Activated naive CD4-positive, alpha-beta T cell treated with Interleukin-2 at 50 U/mL for 16 hours (primary cell): ENCODE data around the gene UBASH3A.
A peak's percentile ranks its signal among the peaks of the same experiment; 100 is the strongest.
"Not testable (repeated sequence)": the region's sequence is repeated elsewhere in the genome, so short reads cannot be mapped to it uniquely, and the experiment has no call there.

ENCODE experiments used
- DNase-seq: peaks from one replicate; pipeline ENCODE4 v3.0.0-alpha.2; 2020

UBASH3A gene

DNA sequence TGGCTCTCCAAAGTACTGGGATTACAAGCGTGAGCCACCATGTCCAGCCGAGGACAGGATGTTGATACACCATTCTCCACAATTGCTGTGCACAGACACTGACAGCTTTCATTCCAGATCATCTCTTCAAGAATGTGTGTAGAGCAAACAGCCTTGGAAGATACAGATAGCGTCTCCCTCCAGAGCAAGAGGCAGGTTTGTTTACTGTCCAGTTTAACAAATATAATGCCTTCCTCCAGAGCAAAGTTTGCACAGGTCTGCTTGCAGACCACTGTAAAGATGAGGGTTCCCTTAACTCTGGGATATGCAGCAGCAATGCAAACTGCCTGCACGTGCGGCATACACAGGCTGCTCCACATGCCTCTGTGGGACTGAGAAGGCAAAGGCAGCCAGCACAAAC lies 12.4 kb upstream of the UBASH3A start:
- no peak for DNase-seq

DNA sequence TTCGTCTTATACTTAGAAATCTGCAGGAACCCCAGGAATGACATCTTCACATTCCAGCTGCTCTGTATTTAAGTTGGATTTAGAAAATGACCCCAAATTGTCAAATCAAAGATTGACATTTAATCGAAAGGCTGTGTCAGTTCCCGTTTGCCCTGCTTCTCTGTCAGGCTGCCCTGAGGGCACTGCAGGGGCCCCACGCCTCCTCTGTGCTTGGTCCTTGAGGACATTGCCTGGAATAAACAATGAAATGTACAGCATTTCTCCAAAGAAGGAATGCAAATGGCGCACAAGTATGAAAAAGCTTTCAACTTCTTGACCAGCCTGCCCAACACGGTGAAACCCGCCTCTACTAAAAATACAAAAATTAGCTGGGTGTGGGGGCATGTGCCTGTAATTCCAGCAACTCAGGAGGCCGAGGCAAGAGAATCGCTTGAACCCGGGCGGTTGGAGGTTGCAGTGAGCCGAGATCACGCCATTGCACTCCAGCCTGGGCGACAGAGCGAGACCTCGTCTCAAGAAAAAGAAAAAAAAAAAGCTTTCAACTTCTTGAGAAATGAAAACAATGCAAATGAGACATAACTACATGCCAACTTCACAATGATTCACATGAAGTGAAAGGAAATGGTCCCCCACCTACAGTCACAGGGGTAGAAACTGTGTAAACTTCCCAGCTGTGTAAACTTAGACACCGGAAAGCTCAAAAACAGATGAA lies 10.8 kb upstream of the UBASH3A start:
- no peak for DNase-seq

DNA sequence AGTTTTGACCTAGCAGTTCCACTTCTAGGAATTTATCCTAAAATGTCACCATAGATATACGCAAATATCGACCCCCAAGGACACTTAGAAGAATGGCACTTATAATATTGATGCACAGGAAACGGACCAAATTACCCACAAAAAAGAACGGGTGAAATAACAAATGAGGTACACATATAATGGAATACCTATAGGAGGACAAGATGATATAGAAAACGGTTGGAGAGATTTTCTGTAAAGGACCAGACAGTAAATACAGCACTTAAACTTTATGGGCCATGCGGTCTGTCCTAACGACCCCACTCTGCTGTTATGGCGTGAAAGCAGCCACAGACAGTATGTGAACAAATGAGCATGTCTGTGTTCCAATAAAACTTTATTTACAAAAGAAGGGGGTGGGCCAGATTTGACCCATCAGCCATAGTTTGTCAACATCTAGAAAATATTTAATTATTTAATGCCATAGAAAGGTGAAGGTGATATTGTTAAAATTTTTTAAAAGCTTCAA lies 10.2 kb upstream of the UBASH3A start:
- no peak for DNase-seq

DNA sequence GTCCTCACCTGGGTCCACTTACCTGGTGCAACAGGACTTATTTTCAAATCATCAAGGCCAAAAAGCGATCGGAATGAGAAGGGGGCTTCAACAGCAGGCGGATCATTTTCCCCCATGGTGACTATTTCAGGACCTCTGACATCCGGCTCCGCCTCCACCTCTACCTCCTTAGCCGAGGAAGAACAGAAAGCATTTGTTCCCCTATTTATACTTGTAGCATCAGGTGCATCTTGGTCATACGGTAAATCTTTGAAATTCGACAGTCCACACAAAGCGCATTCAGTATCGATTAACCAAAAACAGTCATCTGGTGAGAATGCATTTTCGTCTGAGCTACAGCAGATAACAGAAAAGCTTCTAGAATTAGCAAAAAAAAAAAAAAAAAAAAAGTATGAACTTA lies 8.4 kb upstream of the UBASH3A start:
- no peak for DNase-seq

DNA sequence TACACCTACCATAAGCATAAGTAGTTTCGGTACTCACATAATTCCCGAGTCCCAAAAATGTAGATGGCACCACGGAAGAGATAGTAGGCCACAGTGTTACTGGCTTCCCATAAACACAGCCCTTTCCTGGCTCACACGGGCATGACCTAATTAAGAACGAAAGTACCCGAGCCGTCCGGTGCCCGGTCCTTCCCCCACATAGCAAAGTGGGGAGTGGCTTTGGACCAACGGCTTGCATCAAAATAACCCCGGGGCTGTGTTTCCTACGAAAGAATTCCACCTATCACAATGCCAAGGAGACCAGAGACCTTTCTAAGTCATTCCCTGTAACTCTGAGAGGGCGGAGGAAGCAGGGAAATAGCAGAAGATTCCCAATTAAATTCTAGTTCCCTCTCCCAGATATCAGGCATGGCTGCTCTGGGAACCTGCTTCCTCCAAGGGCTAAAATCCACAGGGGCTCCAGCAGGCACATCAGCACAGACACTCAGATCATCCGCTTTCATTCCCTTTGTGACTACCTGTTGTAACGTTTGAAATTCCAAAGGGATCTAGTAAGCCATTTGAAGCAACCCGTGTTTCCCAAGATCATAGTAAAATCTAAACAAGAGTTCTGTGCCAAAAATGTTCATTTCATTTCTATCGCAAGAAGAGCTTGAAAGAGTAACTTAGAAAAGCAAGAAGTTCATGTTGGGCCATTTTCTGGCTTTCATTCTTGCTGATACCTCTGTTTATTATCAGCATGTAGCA lies 7.6 kb upstream of the UBASH3A start, which contains the start of gene TMPRSS3:
Gene TMPRSS3 (minus strand): TSS at position 148 of the 747 bp plus-strand sequence. CDS start 635 bp downstream, outside the sequence.
- DNase-seq: no peak

DNA sequence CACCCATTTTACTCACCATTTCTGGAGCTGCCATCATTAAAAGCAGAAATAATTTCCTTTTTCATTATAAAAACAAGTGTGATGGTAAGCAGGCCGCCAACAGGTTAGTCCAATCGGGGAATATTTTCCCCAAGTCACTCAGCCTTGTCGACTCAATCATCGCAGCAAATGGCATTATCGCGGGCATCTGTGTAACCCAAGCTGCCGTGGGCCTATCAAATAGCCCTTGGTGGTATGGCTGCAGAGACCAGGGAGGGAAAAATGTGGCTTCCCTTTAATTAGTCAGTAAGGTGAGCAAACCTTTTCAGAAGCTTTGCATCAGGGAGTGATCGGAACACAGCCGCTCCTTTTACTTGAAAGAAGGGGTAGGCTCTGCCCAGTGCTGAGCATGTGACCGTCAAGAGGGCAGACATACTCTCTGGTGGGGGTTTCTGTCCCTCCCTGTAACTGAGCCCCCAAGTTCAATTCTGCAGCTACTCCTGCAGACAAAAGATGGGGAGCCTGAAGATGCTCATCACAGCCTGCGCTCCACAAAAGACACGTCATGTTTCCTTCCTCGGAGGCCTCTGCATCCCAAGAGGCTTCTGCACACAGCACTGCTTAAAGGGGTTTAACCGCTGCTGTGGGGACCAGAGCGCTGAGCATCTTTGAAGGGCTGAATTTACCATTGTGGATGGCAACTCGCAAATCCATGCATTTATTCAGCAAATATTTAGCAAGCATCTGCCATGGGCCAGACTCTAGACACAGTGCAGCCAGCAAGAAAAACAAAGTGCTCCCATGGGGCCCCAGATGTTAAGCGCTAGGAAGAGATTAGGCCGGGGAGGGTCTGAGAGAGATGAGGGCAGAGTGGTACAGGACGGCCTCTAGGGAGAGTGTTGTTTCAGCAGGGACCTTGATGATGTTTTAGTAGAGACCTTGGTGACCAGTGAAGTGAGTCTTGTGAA lies 6.6 kb upstream of the UBASH3A start:
- DNase-seq: no peak

DNA sequence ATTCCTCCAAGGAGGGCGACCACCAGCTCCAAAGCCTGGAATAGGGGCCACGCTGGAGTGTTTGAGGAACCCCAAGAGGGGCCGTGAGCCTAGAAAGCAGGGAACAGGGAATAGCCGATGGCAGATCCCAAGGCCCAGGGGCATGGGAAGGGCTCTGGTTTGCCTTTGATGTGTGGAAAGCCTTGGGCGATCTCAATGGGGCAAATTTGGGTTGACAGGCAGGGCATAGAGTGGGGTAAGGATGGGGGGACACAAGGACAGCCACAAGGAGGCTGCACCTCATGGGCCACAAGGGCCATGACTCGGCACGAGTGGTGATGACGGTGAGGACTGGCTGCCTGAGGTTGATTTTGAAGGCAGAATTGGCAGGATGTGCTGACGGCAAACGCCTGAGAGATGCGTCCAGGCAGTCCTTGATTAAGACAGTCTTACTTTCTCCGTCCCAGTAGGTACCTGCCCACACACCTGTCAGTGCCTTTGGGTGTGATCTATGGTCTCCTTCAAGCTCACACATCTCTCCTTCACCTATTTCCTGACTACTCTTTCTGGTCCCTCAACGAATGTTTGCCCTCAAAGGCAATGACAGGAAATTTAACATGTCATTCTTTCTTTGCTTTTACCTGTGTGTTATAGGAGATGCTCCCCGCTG lies 5.8 kb upstream of the UBASH3A start:
- DNase-seq: no peak

DNA sequence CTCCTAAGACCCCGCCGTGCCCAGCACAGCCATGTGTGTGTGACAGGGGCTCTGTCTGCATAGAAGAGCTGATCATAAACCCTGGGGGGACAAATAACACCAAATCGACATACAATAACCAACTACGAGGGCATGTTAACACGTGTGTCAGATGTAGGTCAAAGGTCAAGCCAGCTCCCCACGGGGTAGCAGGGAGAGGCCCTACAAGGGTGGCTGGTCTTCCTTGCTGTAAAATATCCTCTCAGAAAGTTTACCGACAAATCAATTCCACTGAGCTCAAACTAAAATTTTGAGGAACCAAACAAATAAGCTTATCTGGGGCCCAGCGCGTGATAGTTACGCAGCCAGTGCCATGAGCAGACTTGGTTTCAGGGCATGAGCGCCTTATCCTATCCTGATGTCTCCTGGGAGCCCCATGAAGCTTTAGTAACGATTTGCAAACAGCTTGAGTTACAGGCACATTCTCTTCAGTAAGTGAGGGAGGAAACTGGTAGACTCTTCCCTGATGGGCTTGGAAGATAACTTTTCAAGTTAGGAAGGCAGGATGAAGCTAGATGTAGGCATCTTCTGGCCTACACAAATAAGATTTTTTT lies 5.2 kb upstream of the UBASH3A start:
- no peak for DNase-seq

DNA sequence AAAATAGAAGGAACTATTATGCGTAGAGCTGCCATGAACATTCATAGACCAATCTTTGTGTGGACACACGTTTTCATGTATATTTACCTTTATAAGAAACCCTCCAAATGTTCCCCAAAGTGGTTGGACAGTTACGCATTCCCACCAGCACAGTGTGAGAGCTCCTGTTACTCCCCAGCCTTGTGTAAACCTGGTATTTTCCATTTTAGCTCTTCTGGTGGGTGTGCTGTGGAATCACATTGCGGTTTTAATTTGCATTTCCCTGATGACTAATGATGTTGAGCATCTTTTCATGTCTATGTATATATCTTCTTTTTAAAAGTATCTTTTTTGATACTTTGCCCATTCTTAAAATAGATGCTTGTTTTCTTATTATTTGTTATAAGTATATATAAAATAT lies 3.2 kb upstream of the UBASH3A start:
- peak; percentile 38 for DNase-seq

DNA sequence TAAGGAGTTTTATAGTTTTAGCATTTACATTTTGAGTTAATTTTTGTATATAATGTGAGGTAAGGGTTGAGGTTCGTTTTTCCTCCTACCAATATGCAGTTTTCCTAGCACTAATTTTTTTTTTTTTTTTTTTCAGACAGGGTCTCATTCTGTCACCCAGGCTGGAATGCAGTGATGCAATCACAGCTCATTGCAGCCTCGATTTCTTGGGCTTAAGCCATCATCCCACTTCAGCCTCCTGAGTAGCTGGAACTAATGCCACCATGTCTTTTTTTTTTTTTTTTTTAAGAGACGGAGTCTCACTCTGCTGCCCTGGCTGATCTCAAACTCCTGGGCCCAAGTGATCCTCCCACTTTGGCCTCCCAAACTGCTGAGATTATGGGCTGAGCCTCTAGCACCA lies 2.5 kb upstream of the UBASH3A start:
- DNase-seq: no peak

DNA sequence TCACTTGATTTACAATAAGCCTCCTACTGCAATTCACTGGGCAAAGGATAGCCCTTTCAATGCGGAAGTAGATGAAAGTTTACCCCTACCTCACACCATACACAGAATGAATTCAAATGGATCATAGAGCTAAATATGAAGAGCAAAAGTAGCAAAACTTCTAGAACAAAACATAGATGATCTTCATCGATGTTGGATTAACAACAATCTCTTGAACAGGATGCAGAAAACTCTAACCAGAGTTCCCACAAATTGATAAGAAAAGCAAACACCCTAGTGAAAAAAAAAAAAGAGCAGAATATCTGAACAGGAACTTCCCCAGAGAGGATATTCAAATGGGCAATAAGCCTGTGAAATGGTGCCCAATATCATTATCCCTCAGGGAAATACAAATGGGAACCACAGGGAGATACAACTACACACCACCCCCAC lies 1.9 kb upstream of the UBASH3A start:
- DNase-seq: no peak

DNA sequence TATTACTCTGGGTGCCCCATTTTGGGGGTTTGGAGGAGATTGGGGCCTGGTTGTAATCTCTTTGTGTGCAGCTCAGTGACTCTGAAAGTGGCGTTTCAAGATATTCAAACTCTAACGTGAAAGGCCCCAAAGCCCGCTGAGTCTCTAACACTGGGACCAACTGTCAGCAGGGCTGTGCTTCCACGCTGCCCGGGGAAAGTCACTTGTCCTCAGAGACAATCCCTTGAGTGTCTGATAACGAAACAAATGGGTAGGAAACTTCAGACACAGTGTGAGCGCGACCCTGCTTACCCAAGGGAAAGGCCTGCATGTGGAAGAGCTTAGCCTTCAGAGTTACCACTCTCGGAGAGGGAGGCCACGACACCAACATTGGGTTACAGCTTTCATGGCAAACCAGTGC lies 837 bp downstream of the UBASH3A start:
- peak; percentile 32 for DNase-seq

DNA sequence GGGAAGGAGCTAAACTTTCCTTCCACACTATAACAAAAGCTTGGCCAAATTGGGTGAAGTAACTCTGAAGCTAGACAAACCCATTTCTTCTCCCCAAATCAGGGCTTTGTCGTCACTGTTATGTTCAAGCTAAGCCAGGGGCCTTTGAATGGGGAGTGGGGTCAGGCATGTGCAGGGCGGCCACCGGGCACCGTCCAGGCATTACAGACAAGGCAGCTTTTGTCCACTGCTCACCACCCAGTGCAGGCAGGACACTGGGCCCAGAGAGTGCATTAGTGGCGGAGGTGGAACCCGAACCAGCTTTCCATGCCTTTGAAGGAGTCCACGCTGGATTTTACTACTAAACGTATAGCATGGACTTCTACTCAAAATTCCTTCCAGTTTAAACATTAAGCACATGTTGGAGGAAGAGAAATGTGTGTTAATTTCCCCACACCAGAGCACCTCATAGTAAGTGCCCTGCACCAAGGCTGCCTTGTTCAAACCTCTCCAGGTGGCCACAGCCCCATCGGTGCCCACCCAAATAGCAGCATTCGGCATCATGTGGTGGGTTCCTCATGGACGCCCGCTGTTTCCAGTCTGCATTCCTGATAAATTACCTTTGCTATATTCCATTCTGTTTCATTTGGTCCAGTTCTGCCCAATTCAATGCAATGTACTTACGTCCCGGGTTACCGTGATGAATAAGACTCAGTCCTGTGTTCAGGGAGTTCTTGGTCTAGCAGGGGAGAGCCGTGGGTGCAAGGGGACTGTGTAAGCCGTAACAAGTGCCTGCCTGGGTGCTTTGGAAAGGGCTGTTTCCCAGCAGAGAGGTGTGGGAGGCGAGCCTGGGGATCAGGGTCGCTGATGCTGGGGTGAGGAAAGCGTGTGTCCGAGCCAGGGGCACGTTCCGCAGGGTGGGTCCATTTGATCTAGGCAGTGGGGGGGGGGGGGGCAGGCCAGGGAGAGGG lies 1.6 kb downstream of the UBASH3A start:
- no peak for DNase-seq

DNA sequence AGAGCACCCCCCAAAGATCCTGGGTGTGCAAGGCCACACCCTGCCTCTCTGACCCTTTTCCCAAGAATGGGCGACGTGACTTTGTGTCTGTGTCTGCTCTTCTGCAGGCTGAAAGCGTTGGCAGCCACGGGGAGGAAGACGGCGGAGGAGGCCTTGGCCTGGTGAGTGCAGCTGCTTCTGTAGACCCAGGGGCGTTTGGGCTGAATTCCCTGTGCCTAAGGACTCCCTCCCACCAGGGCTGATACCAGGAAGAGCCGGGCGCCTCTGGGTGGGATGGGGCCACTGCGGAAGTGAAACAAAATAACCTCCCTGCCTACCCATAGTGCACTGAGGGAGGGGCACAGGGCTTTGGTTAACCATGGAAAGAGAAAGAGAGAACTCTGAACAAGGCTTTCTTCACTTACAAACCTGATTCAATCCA lies 2.5 kb downstream of the UBASH3A start:
- DNase-seq: peak; percentile 59

DNA sequence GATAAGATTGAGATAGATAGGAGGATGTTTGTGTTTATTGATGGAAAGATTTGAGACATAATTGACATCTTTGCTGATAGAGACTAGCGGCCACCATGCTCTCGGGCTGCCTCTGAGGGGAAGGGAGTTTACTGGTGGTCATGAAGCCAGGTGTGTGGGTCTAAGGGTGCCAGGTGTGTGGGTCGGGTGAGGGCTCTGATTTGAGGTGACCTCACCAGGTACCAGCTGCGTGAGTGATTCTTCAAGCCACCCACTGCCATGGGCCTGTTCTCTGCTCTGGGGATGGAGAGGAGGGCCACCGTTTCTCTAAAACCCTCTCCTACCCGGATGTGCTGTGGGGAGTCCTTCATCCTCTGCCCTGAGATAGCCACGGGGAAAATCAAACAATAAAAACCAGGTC lies 3.2 kb downstream of the UBASH3A start:
- DNase-seq: peak; percentile 31

DNA sequence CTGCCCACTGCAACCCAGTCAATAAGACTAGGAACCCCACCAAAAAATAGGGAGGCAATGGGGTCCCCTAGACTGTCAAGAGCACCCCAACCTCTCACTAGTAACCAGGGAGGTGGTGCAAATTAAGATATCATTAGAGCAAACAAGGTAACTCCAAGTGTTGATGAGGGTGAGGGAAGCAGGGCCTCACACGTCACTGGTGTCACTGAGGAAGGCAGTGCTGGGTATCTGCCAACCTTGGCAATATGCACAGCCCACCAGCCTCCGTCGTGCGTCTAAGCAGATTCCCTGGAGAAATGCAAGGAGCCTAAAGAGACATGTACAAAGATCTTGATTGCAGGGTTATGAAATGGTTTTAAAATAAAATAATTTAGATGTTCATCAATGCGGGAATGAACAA lies 3.8 kb downstream of the UBASH3A start:
- no peak for DNase-seq

DNA sequence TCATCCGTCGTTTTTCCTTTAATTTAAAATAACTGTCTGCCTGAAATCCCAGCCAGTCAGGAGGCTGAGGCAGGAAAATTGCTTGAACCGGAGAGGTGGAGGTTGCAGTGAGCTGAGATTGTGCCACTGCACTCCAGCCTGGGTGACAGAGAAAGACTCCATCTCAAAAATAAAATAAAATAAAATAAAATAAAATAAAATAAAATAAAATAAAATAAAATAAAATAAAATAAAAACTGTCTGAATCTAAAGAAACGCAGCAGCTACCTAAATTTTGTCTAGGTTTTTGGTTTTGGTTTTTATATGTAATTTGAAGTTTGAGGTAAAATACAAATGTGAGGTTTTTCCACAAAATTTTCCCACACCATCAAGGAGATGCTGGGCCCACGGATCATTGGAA lies 5.0 kb downstream of the UBASH3A start:
- not testable (repeated sequence) for DNase-seq

DNA sequence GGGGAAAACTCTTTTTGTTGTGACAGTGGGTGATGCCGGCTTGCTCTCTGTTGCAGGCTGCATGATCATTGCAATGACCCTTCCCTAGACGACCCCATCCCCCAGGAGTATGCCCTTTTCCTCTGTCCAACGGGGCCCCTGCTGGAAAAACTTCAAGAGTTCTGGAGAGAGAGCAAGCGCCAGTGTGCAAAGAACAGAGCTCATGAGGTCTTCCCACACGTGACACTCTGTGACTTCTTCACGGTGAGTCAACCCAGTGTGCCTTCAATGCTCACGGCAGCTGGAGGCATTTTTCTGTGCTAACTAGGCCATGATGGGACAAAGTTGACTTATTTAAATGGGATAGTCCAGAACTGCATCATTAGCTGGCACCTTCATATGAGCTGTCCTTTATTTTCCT lies 5.7 kb downstream of the UBASH3A start:
- no peak for DNase-seq

DNA sequence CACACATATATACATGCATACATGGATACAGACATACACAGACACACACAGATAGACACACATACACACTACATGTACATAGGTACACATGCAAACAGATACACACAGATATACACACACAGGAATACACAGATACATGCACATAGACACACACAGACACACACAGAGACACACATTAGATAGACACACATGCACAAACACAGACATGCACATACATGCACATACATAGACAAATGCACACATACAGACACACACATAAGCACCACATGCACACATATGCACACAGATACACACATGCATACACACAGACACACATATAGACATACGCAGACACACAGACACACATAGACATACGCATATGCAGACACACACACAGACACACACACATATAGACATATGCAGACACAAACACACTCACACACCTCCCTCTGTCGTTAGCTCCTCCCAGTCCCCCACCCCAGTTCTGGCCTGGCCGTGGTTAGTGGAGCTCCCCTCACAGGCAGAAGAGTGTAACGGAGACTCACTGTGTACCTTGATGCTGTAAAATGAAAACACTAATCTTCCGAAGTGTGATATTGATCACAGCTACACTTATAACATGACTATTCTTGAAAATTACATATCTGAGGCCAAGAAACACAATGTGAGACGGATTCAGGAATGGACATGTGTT lies 7.6 kb downstream of the UBASH3A start:
- peak; percentile 54 for DNase-seq
